IMR-90 (cell line): ENCODE results near the gene NEUROD1. TPM values are rescaled to one million over a fixed set of nuclear protein-coding genes. Genes with fewer than 3 reads are reported as not detected.

ENCODE experiments used
- ATAC-seq: fragments of 200-7000 bp; cut with Tn5 transposase; 2 replicates; pipeline ENCODE4 v1.9.1; 2020; ENCODE audit warnings: low read depth, mild to moderate bottlenecking, moderate library complexity
- BruUV-seq: library from RNA; stranded (reverse); fragments of 400-500 nt; replicated peaks from 2 replicates; lab custom pipeline; 2021; lab: Mats Ljungman, UMichigan
- CTCF ChIA-PET: fragments of 300-600 bp; formaldehyde crosslinking; extraction: SDS; loops from one replicate; lab custom pipeline; 2021; ENCODE audit warnings: antibody characterized with exemption; lab: Yijun Ruan, JAX
- POLR2A ChIA-PET: fragments of 300-600 bp; sonication (Branson Sonifier 250); formaldehyde crosslinking; loops from one replicate; lab custom pipeline; 2022; ENCODE audit warnings: antibody characterized with exemption; ENCODE audit not compliant: unreplicated experiment; lab: Charles Lee
- DNase-seq: peaks from one replicate; pipeline ENCODE4 v3.0.0; 2013
- H2AFZ ChIP-seq: replicated peaks from 2 replicates; pipeline ENCODE3; 2013; ENCODE audit warnings: low read length, mild to moderate bottlenecking; ENCODE audit not compliant: poor library complexity
- H2AK5ac ChIP-seq: 2 replicates; pipeline ENCODE4 v1.6.1; 2013; ENCODE audit warnings: low read depth, low read length, inconsistent platforms
- H2AK9ac ChIP-seq: replicated peaks from 2 replicates; pipeline ENCODE3; 2013; ENCODE audit warnings: mild to moderate bottlenecking, low read depth, low read length, moderate library complexity; ENCODE audit not compliant: poor library complexity
- H2BK120ac ChIP-seq: 2 replicates; pipeline ENCODE4 v1.6.1; 2013; ENCODE audit warnings: low read depth, low read length, inconsistent platforms
- H2BK15ac ChIP-seq: 3 replicates; pipeline ENCODE4 v1.6.1; 2013; ENCODE audit warnings: low read depth, low read length, inconsistent platforms
- H2BK20ac ChIP-seq: 2 replicates; pipeline ENCODE4 v1.6.1; 2013; ENCODE audit warnings: low read depth, mild to moderate bottlenecking, inconsistent platforms, low read length, moderate library complexity
- H2BK5ac ChIP-seq: 2 replicates; pipeline ENCODE4 v1.6.1; 2013; ENCODE audit warnings: mild to moderate bottlenecking, low read depth, low read length, inconsistent platforms; ENCODE audit not compliant: poor library complexity, severe bottlenecking
- H3K14ac ChIP-seq: replicated peaks from 2 replicates; pipeline ENCODE4 v1.6.1; 2013; ENCODE audit warnings: low read depth, low read length, inconsistent platforms
- H3K18ac ChIP-seq: 2 replicates; pipeline ENCODE4 v1.6.1; 2013; ENCODE audit warnings: low read depth, low read length, control low read depth
- H3K23ac ChIP-seq: 2 replicates; pipeline ENCODE4 v1.6.1; 2013; ENCODE audit warnings: low read depth, low read length, inconsistent platforms
- H3K27ac ChIP-seq: 2 replicates; pipeline ENCODE4 v1.5.1; 2013; ENCODE audit warnings: mild to moderate bottlenecking, control low read depth, low read length; ENCODE audit not compliant: insufficient read depth
- H3K27me3 ChIP-seq: 2 replicates; pipeline ENCODE4 v1.6.1; 2013; ENCODE audit warnings: low read length; ENCODE audit not compliant: control insufficient read depth, insufficient read depth
- H3K36me3 ChIP-seq: 2 replicates; pipeline ENCODE4 v1.6.1; 2013; ENCODE audit warnings: low read length, mixed read lengths; ENCODE audit not compliant: control insufficient read depth, insufficient read depth
- H3K4ac ChIP-seq: 2 replicates; pipeline ENCODE4 v1.6.1; 2013; ENCODE audit warnings: low read depth, low read length, inconsistent platforms
- H3K4me1 ChIP-seq: 2 replicates; pipeline ENCODE4 v1.6.1; 2013; ENCODE audit warnings: low read length, mixed read lengths; ENCODE audit not compliant: control insufficient read depth, insufficient read depth
- H3K4me2 ChIP-seq: 2 replicates; pipeline ENCODE4 v1.6.1; 2013; ENCODE audit warnings: low read depth, mild to moderate bottlenecking, control low read depth, low read length, moderate library complexity
- H3K4me3 ChIP-seq: 2 replicates; pipeline ENCODE4 v1.5.1; 2013; ENCODE audit warnings: low read depth, mild to moderate bottlenecking, control low read depth, low read length, moderate library complexity; ENCODE audit not compliant: insufficient read depth
- H3K56ac ChIP-seq: 2 replicates; pipeline ENCODE4 v1.6.1; 2013; ENCODE audit warnings: low read length, inconsistent platforms; ENCODE audit not compliant: insufficient read depth; ENCODE audit errors: extremely low read depth
- H3K79me1 ChIP-seq, 2 experiments: 2 replicates each; pipeline ENCODE4 v1.6.1; 2013; ENCODE audit warnings: low read length in 2 of 2, inconsistent platforms in 1 of 2, low read depth in 1 of 2
- H3K9ac ChIP-seq: 2 replicates; pipeline ENCODE4 v1.6.1; 2013; ENCODE audit warnings: low read depth, low read length, control low read depth
- H3K9me1 ChIP-seq: 2 replicates; pipeline ENCODE4 v1.6.1; 2013; ENCODE audit warnings: low read length, inconsistent platforms; ENCODE audit not compliant: insufficient read depth
- H3K9me3 ChIP-seq: 2 replicates; pipeline ENCODE4 v1.6.1; 2013; ENCODE audit warnings: low read length; ENCODE audit not compliant: control insufficient read depth, insufficient read depth
- H4K20me1 ChIP-seq: 2 replicates; pipeline ENCODE4 v1.6.1; 2013; ENCODE audit warnings: low read length, inconsistent platforms; ENCODE audit not compliant: insufficient read depth
- H4K5ac ChIP-seq: 2 replicates; pipeline ENCODE4 v1.6.1; 2013; ENCODE audit warnings: mild to moderate bottlenecking, low read depth, low read length, control low read depth
- H4K8ac ChIP-seq, 2 experiments: 2 replicates each; pipeline ENCODE4 v1.6.1; 2013; ENCODE audit warnings: low read depth in 2 of 2, low read length in 2 of 2, control low read depth in 1 of 2, inconsistent platforms in 1 of 2
- H4K91ac ChIP-seq: 2 replicates; pipeline ENCODE4 v1.6.1; 2013; ENCODE audit warnings: low read depth, low read length, inconsistent platforms; ENCODE audit not compliant: insufficient read depth
- BHLHE40 ChIP-seq: fragments of 150-350 bp; IDR thresholded peaks from 2 replicates; pipeline ENCODE4 v1.6.1; 2016; ENCODE audit warnings: mild to moderate bottlenecking, low read depth, low read length
- MAZ ChIP-seq: IDR thresholded peaks from 2 replicates; pipeline ENCODE4 v1.6.1; 2012; ENCODE audit warnings: low read depth, mild to moderate bottlenecking, low read length, improper control_type of control experiment, moderate library complexity, borderline replicate concordance
- POLR2A ChIP-seq: IDR thresholded peaks from 2 replicates; pipeline ENCODE4 v1.6.1; 2012; ENCODE audit warnings: mild to moderate bottlenecking, low read depth, low read length
- WGBS, 2 experiments: methylation state at CpG; one replicate each; pipeline versions ENCODE4 v1.1.5 to v1.1.7; 2013; ENCODE audit warnings: missing lambda C conversion rate in 2 of 2; ENCODE audit not compliant: insufficient read length in 1 of 2; ENCODE audit errors: extremely low coverage in 2 of 2; 5-methylcytosine and 5-hydroxymethylcytosine counted together
- dilution Hi-C: fragments of 300-500 bp; cut with HindIII; formaldehyde crosslinking; loops from one replicate; pipeline ENCODE4 v1.14.3; 2018; ENCODE audit warnings: low sequenced_read_pairs; ENCODE audit not compliant: unreplicated experiment
- in situ Hi-C: fragments of 300-500 bp; cut with MboI; formaldehyde crosslinking; loops from 3 replicates; pipeline ENCODE4 v1.14.3; 2019; ENCODE audit warnings: low sequenced_read_pairs, inconsistent platforms, mixed read lengths
- intact Hi-C: fragments of 100-400 bp; cut with micrococcal nuclease; formaldehyde crosslinking; loops from 2 replicates; pipeline ENCODE4 v1.10.0; 2022
- polyA plus RNA-seq, 3 experiments: library from polyadenylated mRNA; depleted of rRNA; stranded (reverse); fragments of >200 nt; gene quantifications; 2 replicates each; pipeline ENCODE4 v1.2.3, GENCODE V29; 2012; ENCODE audit warnings: low replicate concordance in 1 of 3
- total RNA-seq: library from RNA; depleted of rRNA; stranded (reverse); fragments of >200 nt; gene quantifications from 2 replicates; pipeline ENCODE4 v1.2.3, GENCODE V29; 2012

NEUROD1 gene
- total and polyA plus RNA-seq, 2 of the 4 experiments (the other 2 are of a cell fraction) = not detected

DNA sequence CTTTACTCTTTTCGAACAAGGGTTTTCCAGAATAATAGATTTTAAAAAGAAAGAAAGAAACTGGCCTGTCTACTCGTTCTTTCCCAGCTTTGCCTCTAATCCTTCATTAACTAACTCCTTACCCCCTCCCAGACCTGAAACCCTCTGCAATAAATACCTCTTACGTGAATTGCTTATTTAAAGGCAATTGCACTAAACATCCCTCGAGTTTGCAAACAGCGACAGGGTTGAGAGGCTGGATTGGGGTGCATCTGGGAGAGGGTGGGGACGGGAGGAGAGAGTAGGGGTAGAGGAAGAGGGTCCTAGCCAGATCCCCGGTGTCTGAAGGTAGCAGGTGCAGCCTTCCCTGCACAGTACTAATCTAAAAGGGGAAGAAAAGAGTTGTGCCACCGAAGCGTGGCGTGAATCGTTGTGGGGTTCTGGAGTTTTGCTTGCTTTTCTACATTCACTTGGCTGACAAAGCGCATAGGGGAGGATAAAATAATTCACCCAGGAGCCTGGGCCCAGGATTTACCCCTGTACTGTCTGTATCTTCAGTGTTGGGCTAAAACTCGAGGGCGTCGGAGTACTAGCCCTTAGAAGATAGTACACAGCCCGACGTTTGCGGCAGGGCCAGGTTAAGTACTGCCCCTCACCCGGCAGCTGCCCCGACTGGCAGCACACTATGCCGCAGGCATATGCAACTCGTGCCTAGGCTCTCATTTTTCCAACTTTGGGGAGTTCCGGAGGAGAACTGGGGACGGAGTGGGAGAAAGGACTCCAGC, 1.9 kb upstream of the NEUROD1 start (continued):
- TF ChIP-seq BHLHE40 = no peak

DNA sequence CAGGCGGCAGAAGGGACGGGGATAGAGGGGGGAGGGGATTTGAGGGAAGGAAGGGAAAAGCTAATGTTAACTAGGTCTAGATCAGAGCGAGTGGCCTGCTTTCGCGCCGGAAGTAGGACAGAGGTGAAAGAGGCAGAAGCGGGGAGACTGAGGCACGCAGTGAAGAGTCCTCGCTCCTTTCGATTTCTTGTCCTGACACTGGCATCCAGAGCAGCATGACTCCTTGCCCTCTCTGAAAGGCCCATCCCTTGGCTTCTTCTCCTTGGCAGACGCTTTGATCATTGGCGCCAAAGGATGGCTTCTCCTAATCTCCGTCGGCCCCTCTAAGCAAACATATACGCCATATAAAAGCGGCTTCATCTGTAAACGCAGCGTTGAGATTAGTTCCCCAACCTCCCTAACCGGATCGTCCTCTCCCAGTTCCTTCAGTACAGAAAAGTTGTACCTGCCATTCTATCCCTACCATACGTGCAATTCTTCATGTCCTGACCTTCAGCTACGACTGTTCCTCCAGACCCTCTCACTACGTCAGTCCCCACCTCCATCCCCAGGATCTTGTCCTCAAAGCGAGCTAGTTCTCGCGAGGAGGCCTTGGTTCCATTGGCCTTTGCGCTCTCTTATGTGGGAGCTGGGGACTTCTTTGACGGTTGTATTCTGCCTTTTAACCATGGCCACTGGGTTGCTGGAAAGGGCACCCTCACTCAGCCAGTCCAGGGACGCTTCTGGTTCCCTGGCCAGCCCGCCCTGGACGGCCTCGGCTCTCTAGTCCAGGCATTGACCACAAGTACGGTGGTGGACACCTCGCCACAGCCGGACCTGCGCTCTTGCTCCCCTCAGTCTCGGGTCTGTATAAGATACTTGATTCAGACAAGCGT, 857 bp upstream of the NEUROD1 start:
- H3K4me1 ChIP-seq = no peaks in the 10 kb centered on the region; the same call in 1 of the 2 replicates
- peaks cover 71% of the 10 kb centered on the region for H3K27me3 ChIP-seq
- no peak overlapping the region for H2AK5ac ChIP-seq
- DNase-seq (no peak), ATAC-seq (no peak)
- no TSS peak for BruUV-seq
- no peak overlapping the region for H4K8ac ChIP-seq
- CTCF ChIA-PET = no interaction called here
- H3K27ac ChIP-seq = no peak overlapping the region
- no peak overlapping the region for H2BK20ac ChIP-seq
- no peak overlapping the region for H3K9ac ChIP-seq
- H3K23ac ChIP-seq = no peak overlapping the region; the same call in 1 of the 2 replicates
- in situ Hi-C loops (no loop called here), intact Hi-C loops (no loop called here), dilution Hi-C loops (no loop called here)
- peak overlapping the region; percentile 21 for H2AFZ ChIP-seq
- peaks cover 22% of the 10 kb centered on the region for H3K9me3 ChIP-seq
- no peak overlapping the region for H3K14ac ChIP-seq
- peaks cover 4% of the 10 kb centered on the region; the same call in 1 of the 2 replicates for H4K20me1 ChIP-seq
- H2BK5ac ChIP-seq = no peak overlapping the region
- H3K36me3 ChIP-seq = no peaks in the 10 kb centered on the region
- peaks cover 7% of the 10 kb centered on the region; the same call in 1 of the 2 replicates for H3K9me1 ChIP-seq
- 2% methylated on average over 18 of the region's 38 CpGs; no CpG with 5 or more reads in 1 of the 2 experiments for WGBS, 2 experiments
- H4K5ac ChIP-seq = no peak overlapping the region
- no peak overlapping the region for H2AK9ac ChIP-seq
- no peak overlapping the region for H4K91ac ChIP-seq
- no peak overlapping the region for H3K4me3 ChIP-seq
- H3K18ac ChIP-seq = no peak overlapping the region
- H3K56ac ChIP-seq = no peak overlapping the region
- TF ChIP-seq POLR2A = no peak
- no peak for TF ChIP-seq MAZ
- no peak overlapping the region for H3K4ac ChIP-seq
- peak overlapping the region; percentile 39; the same call in 1 of the 2 replicates for H3K4me2 ChIP-seq
- H2BK15ac ChIP-seq = no peak overlapping the region
- POLR2A ChIA-PET = no interaction called here
- H2BK120ac ChIP-seq = no peak overlapping the region
- no peaks in the 10 kb centered on the region for H3K79me1 ChIP-seq
